Muscle of arm (tissue), 12 donors: ENCODE data around the gene RGL2. TPM values are rescaled to one million over a fixed set of nuclear protein-coding genes. Genes with fewer than 3 reads are reported as not detected.
"Not testable (repeated sequence)": the region's sequence is repeated elsewhere in the genome, so short reads cannot be mapped to it uniquely, and the experiment has no call there.

Experiments
- DNase-seq: peaks from one replicate; pipeline ENCODE4 v3.0.0-alpha.2; 2013
- polyA plus RNA-seq, 12 donors: library from polyadenylated mRNA; unstranded; fragments of 120-200 nt; gene quantifications; one replicate each; pipeline ENCODE4 v1.2.1, GENCODE V29; 2013; ENCODE audit not compliant: insufficient read length in 12 of 12

Gene RGL2
- polyA plus RNA-seq, 12 donors = 43.6 to 81.3 (median 52.1) TPM; not detected in 1

DNA sequence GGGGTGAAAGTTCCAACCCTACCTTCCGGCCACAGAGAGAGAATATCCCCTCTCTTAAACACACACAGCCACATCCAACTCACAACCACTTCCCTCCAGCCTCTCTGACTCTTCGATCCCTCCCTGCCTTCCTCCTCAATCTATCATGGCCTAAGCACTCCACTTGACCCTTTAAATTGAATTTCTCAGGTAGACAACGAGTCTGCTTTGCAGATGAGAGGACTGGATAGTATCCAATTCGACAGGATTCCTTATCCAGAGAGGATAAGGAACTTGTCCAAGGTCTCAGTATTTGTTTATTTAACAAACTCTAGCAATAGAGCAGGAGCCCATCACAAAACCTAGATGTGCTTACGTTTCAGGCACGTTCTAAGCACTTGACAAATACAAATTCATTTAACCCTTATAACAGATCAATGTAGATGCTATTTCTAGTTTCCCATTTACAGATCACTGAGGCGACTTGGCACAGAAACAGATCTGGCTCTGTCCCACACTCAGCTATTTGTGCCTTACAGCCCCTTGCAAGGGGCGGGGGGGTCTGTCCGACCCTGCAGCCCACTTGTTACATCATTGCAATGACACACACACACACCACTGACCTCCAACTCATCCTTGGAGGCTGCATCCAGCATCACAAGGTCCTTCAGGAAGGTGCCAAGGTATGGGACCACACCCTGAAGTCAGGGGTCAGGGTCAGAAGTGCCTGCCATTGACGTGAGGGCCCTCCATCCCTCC lies 4.5 kb downstream of the RGL2 start:
- no peak for DNase-seq

DNA sequence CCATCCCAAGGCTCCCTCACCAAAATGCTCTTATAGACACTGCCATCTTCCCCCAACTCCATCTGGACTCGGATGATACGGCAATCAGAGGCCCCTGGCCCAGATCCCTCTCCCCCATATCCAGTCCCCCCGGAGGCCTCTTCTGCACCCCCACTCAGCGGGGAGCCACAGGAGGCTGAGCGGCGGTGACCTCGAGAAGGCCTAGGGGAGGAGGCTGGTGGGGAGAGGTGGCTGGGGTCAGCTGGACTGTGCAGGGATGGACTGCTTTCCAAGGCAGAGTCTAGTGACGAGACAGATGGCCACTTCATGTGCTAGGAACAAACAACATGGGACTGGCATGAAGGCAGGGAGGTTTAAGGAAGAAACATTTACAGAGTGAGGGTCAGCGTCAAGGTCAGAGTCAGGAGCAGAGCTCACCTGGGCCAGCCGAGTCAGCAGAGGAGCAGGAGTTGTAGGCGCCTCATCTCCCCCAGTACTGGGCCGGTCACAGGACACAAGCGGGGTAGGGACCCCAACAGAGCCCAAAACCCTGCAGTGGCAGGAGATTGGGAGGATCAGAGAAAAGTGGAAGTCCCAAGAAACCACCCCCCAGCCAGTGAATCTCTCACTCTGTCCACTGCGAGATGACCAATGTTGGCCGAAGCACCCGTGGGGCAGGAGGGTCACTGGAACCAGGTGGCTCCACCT lies 5.6 kb downstream of the RGL2 start:
- no peak for DNase-seq

DNA sequence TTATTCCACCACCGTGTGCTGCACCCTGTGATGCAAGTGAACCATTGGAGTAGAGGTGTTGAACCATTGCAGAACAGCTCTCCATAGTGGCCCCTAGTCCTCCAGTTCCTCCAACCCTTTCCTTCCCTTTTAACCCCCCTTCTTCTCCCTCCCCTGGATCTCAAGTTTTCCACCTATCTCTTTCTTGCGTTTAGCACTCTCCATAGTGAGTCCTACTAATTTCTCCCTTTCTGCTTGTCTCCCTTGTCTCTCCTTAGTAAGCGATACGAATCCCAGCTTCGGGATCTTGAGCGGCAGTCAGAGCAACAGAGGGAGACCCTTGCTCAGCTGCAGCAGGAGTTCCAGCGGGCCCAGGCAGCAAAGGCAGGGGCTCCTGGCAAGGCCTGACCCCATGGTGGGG lies 8.3 kb downstream of the RGL2 start:
- DNase-seq = no peak

DNA sequence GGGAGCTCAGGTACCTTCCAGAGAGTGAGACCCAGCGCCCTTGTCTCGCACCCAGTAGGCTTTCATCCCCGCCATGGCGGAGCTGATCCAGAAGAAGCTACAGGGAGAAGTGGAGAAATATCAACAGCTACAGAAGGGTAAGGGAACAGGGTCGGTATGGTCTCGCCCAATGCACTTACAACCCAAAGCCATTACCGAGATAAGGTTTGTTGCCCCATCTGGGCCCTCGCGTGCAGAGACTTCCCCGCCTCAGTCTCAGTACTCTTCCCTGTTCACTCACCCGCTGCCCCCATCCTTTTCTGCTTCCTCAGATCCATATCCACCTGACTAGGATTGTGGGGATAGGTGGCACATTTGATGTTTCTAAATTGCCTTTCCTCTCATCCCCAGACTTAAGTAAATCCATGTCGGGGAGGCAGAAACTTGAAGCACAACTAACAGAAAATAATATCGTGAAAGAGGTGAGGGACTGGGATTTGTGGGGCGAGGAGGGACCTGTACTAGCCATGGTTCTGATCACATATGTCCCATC lies 8.9 kb downstream of the RGL2 start:
- no peak for DNase-seq

DNA sequence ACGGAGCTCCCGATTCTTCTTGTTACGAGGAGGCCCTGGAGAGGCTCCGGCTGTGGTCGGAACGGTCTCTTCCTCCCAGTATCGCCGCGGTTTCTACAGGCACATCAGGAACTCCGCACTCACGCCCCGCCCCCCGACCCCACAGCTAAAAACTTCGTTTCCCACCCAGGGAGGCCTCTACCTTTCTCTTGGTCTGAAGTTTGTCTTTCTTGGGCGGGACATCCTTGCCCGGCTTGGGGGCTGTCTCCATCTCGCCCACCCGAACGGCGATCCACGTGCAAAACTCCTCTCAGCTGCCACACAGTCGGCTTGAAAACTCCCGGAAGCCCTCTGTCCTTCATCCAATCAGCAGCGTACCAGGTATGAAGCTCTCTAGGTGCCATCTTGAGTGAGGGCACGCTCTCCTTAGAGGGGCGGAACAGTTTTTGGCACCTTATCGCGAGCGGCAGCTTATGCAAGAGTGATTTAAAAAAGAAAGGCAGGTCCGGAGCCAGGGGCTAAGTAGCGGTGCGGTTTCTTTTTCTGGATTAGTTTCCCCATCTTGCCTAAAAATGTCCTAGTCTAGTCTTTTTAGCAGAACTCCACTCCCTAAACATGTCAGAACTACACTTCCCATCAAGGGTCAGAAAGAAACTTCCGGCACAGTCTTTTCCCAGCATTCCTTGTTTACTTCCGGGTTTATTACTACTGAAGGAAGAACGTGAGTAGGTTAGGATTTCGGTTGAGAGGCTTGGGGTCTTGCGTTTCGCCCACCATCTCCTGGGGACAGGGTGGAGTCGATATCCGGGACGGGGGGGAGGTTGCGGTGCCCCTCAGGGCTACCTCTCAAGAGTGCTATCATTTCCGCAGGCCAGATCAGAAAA lies 9.6 kb downstream of the RGL2 start, which contains the start of the genes PFDN6 and WDR46:
Gene PFDN6, plus strand, starts transcription at position 681 of the 863 bp plus-strand sequence. CDS start 256 bp downstream, outside the sequence.
Gene WDR46, minus strand, starts transcription at position 319 of the 863 bp plus-strand sequence. Its CDS starts 69 bp downstream, at position 250.
- peak; percentile 94 for DNase-seq

DNA sequence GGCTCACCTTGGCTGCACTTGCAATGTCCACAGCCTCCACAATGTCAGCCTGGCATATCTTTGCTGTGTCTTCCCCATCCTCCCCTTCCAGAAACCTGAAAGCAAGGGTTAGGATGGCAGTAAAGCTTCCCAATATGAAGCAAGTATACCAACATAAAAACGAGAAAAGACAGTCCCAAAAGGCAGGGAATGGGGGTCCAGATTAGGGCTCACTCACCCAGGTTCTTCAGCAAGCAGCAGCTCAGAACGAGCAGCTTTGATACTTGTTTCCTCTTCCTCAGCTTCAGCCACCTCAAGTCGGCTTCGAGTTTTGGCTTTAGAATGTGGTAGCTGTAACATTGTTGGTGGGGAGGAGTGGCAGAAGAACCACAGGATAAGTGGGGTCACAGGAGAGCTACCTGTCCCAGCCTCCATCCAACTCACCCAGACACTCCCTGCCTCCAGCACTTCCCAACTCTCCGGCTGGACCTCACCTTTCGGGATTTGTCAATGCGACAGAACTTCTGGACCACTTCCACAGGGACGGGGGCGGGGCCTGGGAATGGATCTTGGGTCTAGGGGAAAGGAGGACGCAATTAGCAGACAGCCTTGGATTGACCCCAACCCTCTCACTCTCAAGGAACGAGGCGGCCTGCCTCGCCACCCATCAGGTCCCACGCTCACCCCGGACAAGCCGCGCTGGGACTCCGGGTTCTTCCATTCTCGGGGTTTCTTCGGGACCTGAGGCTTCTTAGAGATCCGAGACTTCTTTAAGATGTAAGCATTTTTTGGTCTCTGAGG lies 10.4 kb downstream of the RGL2 start:
- DNase-seq = no peak

DNA sequence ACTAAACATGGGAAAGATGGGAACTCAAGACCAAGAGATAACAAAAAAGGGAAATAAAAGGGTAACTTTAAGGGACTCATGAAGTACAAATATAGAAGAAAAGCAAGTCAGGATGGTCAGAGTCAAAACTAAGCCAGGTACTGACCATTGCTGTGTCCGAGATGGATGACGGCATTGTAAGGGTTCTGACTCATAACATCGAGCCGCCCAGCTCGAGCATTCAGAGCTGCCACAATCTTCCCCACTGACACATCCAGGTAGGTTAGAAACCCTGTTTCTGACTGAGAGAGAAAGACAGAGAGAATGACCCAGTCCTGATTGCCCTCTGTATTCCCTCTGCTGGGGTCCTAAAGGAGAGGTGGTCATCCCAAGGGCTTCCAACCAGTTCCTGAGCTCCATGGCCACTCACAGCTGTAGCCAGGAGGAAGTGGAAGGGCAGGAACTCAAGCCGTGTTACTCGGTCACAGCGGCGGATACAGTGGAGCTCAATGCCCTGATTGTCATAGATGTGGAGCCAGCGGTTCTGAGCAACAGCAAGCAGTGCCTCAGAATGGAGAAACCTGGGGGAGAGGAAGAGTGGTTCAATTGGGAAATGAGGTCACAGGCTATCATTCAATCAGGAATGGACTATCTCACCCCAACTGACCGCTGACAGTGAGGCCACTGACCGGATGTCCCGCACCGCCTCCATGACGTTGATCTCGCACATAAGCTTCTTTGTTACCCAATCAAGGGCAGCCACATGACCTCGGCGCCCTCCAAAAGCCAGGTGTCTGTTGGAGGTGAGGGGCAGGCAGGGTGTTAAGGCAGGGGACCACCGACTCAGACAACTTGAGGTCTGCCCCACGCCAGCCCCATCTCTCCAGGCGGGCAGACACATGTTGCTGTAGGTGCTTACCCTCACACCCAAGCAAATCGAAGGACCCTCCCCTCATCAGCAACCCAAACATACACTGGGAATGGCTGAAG lies 11.5 kb downstream of the RGL2 start:
- DNase-seq = no peak

DNA sequence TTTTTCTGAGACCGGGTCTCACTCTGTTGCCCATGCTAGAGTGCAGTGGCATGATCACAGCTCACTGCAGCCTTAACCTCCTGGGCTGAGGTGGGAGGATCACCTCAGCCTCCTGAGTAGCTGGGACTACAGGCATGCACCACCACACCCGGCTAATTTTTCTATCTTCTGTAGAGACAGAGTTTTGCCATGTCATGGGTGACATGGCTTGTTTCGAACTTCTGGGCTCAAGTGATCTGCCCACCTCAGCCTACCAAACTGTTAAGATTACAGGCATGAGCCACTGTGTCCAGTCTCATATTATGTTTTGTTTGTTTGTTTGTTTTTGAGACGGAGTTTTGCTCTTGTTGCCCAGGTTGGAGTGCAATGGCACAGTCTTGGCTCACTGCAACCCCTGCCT lies 13.5 kb downstream of the RGL2 start:
- not testable (repeated sequence) for DNase-seq

DNA sequence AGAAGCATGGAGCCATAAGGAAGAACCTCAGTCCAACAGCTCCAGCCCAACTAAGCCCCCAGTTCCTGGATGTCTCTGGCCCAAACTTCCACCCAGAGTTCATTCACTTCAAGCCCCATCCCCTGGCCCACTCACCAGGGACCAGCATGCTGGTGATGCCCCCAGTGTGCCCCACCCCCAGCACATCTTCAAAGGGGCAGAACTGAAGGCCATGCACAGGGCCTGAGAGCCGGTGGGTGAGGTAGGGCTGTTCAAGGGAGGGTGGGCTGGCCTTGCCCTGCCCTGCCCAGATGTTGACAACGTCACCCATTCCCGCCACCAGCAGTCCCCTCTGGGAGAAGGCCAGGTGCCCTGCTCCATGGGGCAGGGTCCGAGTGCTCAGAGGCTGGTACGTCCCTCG lies 18.2 kb downstream of the RGL2 start:
- DNase-seq = no peak

DNA sequence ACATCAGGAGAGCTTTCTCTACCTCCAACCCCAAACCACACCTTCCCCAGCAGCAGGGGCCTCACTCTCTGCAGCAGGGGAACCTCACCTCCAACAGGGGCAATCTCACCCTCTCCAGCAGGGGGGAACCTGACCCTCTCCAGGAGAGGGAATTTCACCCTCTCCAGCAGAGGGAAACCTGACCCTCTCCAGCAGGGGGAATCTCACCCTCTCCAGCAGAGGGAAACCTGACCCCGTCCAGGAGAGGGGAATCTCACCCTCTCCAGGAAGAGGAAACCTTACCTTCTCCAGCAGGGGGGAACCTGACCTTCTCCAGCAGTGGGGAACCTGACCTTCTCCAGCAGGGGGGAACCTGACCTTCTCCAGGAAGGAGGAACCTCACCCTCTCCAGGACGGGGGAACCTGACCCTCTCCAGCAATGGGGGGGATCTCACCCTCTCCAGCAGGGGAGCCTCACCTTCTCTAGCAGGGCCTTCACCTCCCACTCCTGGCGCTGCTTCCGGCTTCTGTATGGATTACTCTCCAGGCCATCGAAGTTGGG lies 18.7 kb downstream of the RGL2 start:
- DNase-seq = no peak

DNA sequence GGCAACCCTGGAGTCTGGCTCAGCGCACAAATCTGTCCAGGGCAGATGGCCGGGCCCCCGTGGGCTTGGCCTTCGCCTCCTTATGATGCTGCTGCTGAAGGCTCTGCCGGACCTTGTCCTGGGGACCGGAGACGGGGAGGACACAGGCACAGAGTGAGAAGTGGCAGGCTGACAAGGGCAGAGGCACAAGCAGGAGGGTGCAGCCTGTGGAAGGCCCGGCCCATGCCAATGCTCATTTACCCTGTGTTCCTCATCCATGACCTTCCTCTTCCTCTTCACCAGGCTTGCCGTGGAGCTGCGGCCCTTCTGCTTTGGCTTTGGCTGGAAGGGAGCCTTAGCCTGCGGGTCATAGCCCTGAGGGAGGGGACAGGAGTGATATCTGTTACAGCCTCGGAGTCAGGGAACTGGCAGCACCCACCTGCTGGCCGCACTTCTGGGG lies 19.5 kb downstream of the RGL2 start:
- DNase-seq = no peak

DNA sequence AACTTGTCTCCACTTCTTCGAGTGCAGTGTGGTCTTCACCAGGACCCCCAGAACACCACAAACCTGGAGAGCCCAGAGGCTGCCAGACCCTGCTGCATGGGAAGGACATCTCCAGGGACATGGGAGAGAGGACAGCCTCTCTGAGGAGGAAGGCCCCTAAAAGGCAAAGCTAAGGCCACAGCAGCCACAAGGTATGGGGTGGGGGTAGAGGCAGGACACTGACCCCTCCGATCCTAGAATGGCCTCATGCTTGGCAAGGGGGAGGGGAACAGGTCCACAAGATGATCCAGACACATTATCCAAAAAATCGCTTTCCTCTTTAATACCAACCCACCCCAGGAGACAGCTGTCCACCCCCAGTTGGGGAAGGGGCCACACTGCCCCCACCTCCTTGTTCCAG lies 19.9 kb downstream of the RGL2 start:
- no peak for DNase-seq

DNA sequence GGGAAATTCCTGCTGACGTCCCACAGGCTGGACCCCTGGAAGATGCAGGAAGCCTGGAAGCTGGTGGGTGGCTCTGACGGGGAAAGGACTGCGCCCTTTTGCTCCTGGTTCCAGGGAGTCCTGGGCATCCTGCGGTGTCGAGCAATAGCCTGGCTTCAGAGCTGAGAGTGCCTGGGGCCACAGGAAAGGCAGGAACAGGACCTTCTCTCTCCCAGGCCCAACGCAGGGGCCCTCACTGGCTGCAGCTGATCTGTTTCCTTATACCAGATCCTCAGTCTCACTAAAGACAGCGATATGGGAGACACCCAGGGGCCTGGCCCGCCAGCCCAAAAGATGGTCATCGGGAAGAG lies 20.4 kb downstream of the RGL2 start:
- no peak for DNase-seq

DNA sequence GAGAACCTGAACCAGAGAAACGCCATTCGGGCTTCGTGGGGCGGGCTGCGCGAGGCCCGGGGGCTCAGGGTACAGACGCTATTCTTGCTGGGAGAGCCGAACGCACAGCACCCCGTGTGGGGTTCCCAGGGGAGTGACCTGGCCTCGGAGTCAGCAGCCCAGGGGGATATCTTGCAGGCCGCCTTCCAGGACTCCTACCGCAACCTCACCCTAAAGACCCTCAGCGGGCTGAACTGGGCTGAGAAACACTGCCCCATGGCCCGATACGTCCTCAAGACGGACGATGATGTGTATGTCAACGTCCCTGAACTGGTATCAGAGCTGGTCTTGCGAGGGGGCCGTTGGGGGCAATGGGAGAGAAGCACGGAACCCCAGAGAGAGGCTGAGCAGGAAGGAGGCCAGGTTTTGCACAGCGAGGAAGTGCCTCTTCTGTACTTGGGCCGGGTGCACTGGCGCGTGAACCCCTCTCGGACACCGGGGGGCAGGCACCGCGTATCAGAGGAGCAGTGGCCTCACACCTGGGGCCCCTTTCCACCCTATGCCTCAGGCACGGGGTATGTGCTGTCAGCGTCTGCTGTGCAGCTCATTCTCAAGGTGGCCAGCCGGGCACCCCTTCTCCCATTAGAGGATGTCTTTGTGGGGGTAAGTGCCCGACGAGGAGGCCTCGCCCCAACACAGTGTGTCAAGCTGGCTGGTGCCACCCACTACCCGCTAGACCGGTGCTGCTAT lies 20.9 kb downstream of the RGL2 start:
- no peak for DNase-seq

DNA sequence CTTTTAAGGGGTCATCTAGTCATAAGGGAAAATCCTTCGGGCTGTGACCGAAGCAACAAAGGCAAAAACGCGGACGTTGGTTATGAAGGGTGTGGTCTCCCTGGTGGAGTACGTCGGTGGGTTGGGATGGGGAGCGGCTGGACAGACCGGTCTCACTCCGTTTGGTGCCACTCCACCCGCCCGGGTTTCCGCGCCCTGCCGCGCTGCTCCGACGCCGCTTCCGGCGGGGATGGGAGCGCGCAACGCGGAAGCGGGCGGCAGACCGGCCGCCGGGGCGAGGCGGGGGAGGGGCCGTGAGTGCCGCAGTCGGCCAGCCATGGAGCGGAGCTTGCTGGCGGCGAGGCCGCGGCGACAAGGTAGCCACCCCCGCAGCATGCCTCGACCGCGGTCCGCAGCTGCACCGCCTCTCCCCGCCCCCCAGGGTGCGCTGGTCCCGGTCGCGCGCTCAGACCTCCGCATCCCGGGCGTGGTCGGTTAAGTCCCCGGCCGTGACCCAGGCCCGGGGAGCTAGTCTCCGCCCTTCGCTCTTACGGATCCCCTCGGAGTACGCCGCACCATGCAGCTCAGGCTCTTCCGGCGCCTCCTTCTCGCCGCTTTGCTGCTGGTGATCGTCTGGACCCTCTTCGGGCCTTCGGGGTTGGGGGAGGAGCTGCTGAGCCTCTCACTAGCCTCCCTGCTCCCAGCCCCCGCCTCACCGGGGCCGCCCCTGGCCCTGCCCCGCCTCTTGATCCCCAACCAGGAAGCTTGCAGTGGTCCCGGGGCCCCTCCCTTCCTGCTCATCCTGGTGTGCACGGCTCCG lies 21.7 kb downstream of the RGL2 start, which contains the start of gene B3GALT4:
Gene B3GALT4, plus strand, starts transcription at position 260 of the 799 bp plus-strand sequence. Its CDS starts 297 bp downstream, at position 557.
- DNase-seq = peak; percentile 63

DNA sequence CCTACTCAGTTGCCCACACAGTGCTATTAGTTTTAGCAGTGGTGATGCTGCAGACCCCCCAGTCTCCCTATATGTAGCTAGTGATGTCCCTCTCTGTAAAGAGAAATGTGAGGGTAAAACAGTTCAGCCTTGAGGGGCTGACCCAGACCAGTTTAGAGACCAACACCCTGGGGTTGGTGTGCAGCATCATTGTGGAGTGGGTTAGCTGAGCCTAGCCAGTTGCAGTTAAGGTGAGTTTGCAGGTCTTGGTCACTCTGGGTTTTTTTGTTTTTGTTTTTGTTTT lies 22.2 kb downstream of the RGL2 start:
- DNase-seq = no peak

DNA sequence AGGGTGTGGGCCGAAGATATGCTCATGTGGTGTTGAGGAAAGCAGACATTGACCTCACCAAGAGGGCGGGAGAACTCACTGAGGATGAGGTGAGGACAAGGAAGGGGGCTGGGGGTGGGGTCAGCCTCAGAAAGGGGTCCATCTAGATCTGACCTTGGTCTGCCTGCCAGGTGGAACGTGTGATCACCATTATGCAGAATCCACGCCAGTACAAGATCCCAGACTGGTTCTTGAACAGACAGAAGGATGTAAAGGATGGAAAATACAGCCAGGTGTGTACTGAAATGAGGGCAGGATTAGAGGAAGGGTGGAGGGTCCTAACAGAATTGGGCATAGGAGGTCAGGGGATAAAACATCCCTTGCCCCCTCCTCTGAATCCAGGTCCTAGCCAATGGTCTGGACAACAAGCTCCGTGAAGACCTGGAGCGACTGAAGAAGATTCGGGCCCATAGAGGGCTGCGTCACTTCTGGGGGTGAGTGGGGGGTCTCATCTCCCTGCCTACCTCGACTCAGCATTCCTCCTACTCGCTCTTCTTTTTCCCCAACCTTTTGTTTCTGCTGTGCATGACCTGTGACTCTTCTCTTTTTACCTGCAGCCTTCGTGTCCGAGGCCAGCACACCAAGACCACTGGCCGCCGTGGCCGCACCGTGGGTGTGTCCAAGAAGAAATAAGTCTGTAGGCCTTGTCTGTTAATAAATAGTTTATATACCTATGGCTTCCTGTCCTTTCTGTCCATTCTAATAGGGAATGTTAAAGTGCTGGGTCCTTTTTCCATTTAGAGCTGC lies 22.8 kb downstream of the RGL2 start:
- not testable (repeated sequence) for DNase-seq
